GM18526 (cell line): ENCODE results near the gene CEP20.

Experiments
- POLR2A ChIP-seq: IDR thresholded peaks from 3 replicates; pipeline ENCODE4 v1.6.1; 2011; ENCODE audit not compliant: insufficient read length; ENCODE audit errors: extremely low read depth

CEP20 gene

DNA sequence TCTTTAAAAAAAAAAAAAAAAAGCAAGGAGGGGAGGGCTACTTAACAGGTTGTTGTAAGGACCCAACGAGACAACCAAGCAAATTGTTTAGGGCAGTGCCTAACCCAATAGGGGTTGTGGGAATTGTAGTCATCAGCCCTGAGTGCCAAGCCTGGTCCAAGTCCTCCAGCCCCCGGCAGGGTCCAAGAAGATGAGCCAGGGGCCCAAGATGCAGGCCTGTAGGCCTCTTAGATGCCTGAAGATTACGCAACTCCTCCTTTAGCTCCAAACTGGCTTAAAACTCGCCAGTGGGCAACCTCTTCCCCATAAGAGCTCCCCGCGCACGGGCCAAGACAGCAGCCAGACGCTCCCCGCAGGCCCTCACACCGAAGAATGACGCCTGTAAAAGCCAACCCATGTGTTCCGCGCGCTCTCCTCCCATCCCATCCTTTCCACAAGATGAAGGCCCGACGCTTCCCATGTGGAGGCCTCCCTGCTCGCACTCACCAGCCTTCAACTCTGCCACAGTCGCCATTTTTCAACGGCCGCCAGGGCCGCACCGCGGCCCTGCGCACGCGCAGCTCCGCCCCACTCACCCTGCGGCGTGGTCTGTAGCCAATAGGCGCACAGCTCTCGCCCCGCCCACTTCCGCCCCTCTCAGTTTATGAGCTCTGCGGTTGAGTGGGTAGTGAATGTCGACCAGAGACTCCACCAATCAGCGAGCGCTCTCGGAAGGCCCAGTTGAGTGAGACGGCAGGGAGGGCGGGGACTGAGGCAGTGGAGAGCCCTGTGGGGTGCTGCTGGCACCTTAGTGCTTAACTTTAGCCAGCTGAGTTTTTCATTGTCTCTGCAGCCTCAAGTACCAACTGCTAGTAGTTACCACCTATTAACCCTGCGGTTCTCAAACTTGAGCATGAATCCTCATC, at the start of gene CEP20:
Gene CEP20, minus strand, starts transcription at position 532 of the 905 bp plus-strand sequence. Its CDS starts 18 bp downstream, at position 514.
- peak; percentile 91 for TF ChIP-seq POLR2A

GRCh38 chr16:15934991-15935390, 46.6 kb upstream of the CEP20 start:
- no peak for TF ChIP-seq POLR2A

DNA sequence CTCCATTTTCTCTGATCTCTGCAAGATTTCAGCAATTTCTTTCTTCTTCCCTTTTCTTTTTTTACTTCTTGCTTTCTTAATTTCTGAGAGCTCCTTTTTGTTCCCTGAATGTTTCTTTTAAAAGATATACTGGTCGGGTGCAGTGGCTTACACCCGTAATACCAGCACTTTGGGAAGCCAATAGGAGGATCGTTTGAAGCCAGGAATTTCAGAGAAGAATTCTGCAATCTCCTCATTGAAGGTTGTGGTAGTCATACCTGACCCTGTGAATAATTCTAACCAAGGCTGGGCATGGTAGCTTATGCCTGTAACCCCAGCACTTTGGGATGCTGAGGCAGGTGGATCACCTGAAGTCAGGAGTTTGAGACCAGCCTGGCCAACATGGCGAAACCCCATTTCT, 45.4 kb upstream of the CEP20 start:
- no peak for TF ChIP-seq POLR2A

GRCh38 chr16:15932939-15933338, 44.5 kb upstream of the CEP20 start:
- no peak for TF ChIP-seq POLR2A

DNA sequence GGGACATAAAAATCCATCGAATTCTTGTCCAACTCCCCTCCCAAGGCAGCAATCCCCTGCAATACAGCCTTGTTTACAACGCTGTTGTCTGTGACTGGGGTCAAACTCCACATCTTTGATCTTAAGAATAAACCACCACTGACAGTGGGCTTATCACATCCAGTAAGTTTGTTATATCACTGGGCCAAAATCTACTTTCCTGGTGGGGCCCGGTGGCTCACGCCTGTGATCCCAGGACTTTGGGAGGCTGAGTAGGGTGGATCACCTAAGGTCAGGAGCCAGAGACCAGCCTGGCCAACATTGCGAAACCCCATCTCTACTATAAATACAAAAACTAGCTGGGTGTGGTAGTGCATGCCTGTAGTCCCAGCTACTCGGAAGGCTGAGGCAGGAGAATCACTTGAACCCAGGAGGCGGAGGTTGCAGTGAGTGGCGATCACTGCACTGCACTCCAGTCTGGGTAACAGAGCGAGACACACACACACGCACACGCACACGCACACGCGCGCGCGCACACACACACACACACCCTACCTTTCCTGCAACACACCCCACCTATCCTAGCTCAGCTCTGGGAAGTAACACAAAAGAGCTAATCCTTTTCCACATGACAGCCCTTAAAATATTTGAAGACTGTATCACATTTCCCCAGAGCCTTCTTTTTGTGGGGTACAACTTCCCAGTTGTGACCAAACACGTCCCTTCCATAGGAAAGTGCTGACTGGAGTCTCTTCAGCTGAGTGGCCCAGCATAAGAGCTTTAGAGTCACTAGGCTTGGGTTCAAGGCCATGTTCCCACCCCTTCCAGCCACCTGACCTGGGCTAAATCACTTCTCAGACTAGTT, 40.1 kb upstream of the CEP20 start:
- TF ChIP-seq POLR2A = no peak

DNA sequence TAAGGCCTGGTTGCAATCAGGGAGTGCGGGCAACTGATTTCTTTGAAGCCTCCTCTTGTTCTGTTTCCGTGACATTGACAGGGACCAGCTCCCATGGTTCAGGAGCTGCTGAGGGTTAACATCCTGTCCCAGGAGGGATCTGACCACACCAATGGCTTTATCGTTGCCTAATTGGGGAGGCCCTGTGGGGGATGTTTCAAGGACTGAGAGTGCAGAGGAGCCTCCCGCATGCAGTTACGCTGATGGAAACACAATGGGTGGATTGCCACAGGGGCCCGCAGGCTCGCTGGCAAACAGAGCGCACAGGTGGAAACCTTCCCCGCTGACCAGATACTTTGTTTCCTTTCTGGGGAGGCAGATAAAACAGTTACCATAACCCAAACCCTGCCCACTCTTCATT, 37.2 kb upstream of the CEP20 start:
- no peak for TF ChIP-seq POLR2A

DNA sequence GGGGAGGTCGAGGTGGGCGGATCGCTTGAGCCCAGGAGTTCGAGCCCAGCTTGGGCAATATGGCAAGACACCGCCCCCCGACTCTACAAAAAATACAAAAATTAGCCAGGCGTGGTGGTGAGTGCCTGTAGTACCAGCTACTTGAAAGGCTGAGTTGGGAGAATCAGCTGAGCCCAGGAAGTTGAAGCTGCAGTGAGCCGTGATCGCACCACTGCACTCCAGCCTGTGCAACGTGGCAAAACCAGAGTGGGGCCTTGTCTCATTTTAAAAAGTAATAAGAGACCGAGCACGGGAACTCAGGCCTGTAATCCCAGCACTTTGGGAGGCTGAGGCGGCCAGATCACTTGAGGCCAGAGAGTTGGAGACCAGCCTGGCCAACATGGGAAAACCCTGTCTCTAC, 36.6 kb upstream of the CEP20 start:
- no peak for TF ChIP-seq POLR2A

GRCh38 chr16:15919331-15919730, 30.9 kb upstream of the CEP20 start:
- TF ChIP-seq POLR2A = no peak

DNA sequence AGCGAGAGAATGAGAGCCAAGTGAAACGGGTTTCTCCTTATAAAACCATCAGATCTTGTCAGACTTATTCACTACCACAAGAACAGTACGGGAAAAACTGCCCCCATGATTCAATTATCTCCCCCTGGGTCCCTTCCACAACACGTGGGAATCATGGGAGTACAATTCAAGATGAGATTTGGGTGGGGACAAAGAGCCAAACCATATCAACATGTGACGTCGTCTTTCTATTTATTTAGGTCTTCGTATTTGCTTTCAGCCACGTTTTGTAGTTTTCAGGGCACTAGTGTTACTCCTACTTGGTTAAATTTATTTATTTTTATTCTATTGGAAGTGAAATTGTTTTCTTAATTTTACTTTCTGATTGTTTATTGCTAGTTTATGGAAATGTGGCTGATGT, 27.9 kb upstream of the CEP20 start:
- no peak for TF ChIP-seq POLR2A

- TF ChIP-seq POLR2A = no peak
These were observed 27.2 kb upstream of the CEP20 start for GRCh38 chr16:15915555-15916081.

DNA sequence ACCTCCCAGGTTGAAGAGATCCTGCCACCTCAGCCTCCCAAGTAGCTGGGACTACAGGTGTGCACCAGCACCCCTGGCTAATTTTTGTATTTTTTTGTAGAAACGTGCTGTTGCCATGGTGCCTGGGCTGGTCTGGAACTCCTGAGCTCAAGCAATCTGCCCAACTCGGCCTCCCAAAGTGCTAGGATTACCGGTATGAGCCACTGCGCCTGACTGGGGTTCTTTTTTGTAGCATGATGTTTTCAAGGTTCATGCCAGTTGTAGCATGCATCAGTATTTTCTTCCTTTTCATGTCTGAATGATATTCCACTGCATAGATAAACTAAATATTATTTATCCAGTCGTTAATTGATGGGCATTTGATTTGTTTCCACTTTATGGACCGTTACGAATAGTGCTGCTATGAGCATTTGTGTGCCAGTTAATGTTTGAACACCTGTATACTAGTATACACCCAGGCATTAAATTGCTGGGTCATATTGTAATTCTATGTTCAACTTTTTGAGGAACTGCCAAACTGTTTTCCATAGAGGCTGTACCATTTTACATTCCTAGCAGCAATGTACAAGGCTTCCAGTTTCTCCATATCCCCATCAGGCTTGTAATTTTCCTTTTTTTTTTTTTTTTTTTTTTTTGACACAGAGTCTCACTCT, 24.8 kb upstream of the CEP20 start:
- no peak for TF ChIP-seq POLR2A

DNA sequence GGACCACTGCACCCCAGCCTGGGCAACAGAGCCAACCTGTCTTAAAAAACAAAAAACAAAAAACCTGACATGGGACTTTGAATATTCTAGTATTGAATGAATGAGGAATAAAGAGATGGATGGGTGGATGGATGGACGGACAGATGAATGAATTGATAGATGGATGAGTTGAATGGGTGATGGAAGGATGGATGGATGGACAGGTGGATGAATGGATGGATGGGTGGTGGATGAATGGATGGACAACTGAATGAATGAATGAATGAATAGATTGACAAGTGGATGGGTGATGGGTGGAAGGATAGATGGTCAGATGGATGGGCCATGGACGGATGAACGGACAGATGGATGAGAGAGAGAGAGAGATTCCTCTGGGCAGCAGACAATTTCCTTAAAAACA, 22.8 kb upstream of the CEP20 start:
- no peak for TF ChIP-seq POLR2A

DNA sequence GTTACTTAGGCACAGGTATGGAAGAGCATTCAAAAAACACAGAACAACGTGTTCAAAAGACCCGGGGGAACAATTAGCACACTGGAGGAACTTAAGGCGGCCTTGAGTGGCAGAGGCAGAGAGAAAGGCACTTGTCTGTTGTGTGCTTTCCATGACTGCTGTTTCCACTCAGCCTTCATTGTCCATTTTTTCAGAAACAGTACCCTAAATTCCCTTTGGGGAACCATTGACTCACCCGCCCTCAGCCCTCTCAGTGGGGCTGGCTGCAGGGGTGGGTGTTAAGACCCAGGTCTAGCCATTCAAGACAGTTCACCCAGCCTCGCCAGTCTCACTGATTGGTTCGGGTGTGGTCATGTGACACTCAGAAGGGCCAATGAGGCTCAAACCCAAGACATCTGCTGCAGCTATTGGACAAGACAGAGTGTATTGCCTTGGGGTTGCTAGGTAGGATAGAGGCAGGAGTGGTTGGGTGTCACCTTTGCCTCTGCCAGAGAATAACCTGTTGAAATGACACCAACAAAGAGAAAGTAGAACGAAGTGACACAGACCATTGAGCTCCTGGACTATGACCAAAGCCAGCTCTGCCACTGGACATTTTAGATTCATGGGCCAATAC, 19.6 kb upstream of the CEP20 start:
- TF ChIP-seq POLR2A = no peak

- no peak for TF ChIP-seq POLR2A
These were observed 18.0 kb upstream of the CEP20 start for GRCh38 chr16:15906439-15906838.

GRCh38 chr16:15903960-15904359, 15.6 kb upstream of the CEP20 start:
- no peak for TF ChIP-seq POLR2A
